Measurements from ENCODE around the gene CIC. TPM values are rescaled to one million over a fixed set of nuclear protein-coding genes. Genes with fewer than 3 reads are reported as not detected.

Gene CIC
- total and polyA plus RNA-seq, 9 of the 15 experiments (the other 6 are each of a cell fraction or from before 2014, with no cell fraction given), result 0.07 to 44.7 (median 8.6) TPM

DNA sequence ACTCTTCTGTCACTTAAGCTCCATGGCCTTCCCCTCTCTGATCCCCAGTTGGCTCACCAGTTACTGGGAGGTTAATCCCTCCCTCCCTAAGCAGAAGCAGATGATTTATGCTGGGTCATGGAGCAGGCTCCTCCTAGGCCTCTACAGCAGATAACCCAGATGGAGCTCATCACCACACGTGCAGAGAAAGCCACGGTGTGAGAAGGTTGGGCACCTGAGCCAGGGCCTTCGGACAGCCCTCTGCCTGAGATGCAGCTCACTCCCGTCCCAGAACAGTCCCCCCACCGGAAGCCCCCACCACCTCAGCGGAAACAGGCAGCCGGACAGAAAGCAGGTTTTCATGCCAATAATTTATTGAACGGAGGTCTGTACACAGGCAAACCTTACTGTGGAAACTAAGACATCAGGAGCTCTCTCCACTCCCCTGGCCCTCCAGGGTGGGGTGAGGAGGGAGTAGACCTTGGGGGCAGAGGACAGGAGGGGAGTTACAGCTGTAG is 39.1 kb upstream of the CIC start (continued):
- TF ChIP-seq NEUROD1 (IDR thresholded peaks at IDR 0.05; ENCODE audit: borderline replicate concordance, low read depth, low read length, partially characterized antibody), result no peak
- no peak for TF ChIP-seq ZNF133 (CRISPR knock-in tag; IDR thresholded peaks at IDR 0.05)
- TF ChIP-seq, protein P1, sequence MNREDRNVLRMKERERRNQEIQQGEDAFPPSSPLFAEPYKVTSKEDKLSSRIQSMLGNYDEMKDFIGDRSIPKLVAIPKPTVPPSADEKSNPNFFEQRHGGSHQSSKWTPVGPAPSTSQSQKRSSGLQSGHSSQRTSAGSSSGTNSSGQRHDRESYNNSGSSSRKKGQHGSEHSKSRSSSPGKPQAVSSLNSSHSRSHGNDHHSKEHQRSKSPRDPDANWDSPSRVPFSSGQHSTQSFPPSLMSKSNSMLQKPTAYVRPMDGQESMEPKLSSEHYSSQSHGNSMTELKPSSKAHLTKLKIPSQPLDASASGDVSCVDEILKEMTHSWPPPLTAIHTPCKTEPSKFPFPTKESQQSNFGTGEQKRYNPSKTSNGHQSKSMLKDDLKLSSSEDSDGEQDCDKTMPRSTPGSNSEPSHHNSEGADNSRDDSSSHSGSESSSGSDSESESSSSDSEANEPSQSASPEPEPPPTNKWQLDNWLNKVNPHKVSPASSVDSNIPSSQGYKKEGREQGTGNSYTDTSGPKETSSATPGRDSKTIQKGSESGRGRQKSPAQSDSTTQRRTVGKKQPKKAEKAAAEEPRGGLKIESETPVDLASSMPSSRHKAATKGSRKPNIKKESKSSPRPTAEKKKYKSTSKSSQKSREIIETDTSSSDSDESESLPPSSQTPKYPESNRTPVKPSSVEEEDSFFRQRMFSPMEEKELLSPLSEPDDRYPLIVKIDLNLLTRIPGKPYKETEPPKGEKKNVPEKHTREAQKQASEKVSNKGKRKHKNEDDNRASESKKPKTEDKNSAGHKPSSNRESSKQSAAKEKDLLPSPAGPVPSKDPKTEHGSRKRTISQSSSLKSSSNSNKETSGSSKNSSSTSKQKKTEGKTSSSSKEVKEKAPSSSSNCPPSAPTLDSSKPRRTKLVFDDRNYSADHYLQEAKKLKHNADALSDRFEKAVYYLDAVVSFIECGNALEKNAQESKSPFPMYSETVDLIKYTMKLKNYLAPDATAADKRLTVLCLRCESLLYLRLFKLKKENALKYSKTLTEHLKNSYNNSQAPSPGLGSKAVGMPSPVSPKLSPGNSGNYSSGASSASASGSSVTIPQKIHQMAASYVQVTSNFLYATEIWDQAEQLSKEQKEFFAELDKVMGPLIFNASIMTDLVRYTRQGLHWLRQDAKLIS (CRISPR knock-in tag; IDR thresholded peaks at IDR 0.05), result no peak
- no peak for TF ChIP-seq ELF4 (CRISPR knock-in tag; IDR thresholded peaks at IDR 0.05)
- no peak for TF ChIP-seq KDM4B (IDR thresholded peaks at IDR 0.05; ENCODE audit: borderline replicate concordance in 2 of 2, low read depth in 1 of 2)
- no peak for TF ChIP-seq THRAP3 (IDR thresholded peaks at IDR 0.05; ENCODE audit: borderline replicate concordance)
- TF ChIP-seq, protein P2, sequence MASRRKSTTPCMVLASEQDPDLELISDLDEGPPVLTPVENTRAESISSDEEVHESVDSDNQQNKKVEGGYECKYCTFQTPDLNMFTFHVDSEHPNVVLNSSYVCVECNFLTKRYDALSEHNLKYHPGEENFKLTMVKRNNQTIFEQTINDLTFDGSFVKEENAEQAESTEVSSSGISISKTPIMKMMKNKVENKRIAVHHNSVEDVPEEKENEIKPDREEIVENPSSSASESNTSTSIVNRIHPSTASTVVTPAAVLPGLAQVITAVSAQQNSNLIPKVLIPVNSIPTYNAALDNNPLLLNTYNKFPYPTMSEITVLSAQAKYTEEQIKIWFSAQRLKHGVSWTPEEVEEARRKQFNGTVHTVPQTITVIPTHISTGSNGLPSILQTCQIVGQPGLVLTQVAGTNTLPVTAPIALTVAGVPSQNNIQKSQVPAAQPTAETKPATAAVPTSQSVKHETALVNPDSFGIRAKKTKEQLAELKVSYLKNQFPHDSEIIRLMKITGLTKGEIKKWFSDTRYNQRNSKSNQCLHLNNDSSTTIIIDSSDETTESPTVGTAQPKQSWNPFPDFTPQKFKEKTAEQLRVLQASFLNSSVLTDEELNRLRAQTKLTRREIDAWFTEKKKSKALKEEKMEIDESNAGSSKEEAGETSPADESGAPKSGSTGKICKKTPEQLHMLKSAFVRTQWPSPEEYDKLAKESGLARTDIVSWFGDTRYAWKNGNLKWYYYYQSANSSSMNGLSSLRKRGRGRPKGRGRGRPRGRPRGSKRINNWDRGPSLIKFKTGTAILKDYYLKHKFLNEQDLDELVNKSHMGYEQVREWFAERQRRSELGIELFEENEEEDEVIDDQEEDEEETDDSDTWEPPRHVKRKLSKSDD (conservative IDR thresholded peaks at IDR 0.05; ENCODE audit: low read length), result no peak
- TF ChIP-seq, protein P3, sequence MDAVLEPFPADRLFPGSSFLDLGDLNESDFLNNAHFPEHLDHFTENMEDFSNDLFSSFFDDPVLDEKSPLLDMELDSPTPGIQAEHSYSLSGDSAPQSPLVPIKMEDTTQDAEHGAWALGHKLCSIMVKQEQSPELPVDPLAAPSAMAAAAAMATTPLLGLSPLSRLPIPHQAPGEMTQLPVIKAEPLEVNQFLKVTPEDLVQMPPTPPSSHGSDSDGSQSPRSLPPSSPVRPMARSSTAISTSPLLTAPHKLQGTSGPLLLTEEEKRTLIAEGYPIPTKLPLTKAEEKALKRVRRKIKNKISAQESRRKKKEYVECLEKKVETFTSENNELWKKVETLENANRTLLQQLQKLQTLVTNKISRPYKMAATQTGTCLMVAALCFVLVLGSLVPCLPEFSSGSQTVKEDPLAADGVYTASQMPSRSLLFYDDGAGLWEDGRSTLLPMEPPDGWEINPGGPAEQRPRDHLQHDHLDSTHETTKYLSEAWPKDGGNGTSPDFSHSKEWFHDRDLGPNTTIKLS (IDR thresholded peaks at IDR 0.05; ENCODE audit: borderline replicate concordance, low read depth), result no peak
- TF ChIP-seq, protein P4, sequence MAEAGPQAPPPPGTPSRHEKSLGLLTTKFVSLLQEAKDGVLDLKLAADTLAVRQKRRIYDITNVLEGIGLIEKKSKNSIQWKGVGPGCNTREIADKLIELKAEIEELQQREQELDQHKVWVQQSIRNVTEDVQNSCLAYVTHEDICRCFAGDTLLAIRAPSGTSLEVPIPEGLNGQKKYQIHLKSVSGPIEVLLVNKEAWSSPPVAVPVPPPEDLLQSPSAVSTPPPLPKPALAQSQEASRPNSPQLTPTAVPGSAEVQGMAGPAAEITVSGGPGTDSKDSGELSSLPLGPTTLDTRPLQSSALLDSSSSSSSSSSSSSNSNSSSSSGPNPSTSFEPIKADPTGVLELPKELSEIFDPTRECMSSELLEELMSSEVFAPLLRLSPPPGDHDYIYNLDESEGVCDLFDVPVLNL (CRISPR knock-in tag; IDR thresholded peaks at IDR 0.05; ENCODE audit: low read depth), result no peak
- TF ChIP-seq ETV6 (IDR thresholded peaks at IDR 0.05; ENCODE audit: borderline replicate concordance in 1 of 2, low read depth in 2 of 2, low read length in 1 of 2), result no peak
- no peak for TF ChIP-seq ETV6 (CRISPR knock-in tag; IDR thresholded peaks at IDR 0.05; ENCODE audit: borderline replicate concordance)
- TF ChIP-seq, protein P5, sequence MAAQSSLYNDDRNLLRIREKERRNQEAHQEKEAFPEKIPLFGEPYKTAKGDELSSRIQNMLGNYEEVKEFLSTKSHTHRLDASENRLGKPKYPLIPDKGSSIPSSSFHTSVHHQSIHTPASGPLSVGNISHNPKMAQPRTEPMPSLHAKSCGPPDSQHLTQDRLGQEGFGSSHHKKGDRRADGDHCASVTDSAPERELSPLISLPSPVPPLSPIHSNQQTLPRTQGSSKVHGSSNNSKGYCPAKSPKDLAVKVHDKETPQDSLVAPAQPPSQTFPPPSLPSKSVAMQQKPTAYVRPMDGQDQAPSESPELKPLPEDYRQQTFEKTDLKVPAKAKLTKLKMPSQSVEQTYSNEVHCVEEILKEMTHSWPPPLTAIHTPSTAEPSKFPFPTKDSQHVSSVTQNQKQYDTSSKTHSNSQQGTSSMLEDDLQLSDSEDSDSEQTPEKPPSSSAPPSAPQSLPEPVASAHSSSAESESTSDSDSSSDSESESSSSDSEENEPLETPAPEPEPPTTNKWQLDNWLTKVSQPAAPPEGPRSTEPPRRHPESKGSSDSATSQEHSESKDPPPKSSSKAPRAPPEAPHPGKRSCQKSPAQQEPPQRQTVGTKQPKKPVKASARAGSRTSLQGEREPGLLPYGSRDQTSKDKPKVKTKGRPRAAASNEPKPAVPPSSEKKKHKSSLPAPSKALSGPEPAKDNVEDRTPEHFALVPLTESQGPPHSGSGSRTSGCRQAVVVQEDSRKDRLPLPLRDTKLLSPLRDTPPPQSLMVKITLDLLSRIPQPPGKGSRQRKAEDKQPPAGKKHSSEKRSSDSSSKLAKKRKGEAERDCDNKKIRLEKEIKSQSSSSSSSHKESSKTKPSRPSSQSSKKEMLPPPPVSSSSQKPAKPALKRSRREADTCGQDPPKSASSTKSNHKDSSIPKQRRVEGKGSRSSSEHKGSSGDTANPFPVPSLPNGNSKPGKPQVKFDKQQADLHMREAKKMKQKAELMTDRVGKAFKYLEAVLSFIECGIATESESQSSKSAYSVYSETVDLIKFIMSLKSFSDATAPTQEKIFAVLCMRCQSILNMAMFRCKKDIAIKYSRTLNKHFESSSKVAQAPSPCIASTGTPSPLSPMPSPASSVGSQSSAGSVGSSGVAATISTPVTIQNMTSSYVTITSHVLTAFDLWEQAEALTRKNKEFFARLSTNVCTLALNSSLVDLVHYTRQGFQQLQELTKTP (IDR thresholded peaks at IDR 0.05; ENCODE audit: low read depth in 1 of 2, partially characterized antibody in 2 of 2), result no peak
